GM18507 (cell line): ENCODE results near the gene FIZ1.

Experiments used
- DNase-seq: peaks from one replicate; pipeline ENCODE4 v3.0.0; 2011; ENCODE audit warnings: low read depth; ENCODE audit not compliant: insufficient read length; ENCODE audit errors: extremely low spot score
- FAIRE-seq: peaks from 2 replicates; lab custom pipeline; 2011; peaks lifted over from hg19 to GRCh38; lab: Jason Lieb, UNC

The FIZ1 gene

GRCh38 chr19:55637534-55637933 is 38.2 kb upstream of the FIZ1 start:
- DNase-seq (no peak), FAIRE-seq (no peak)

GRCh38 chr19:55636723-55637122 is 37.4 kb upstream of the FIZ1 start:
- FAIRE-seq: no peak
- no peak for DNase-seq

- DNase-seq: no peak
- no peak for FAIRE-seq
These were observed 36.6 kb upstream of the FIZ1 start for GRCh38 chr19:55635856-55636440.

- FAIRE-seq (no peak), DNase-seq (no peak)
These were observed 36.0 kb upstream of the FIZ1 start for GRCh38 chr19:55635334-55635717.

GRCh38 chr19:55633861-55634260 is 34.5 kb upstream of the FIZ1 start:
- FAIRE-seq (no peak), DNase-seq (no peak)

GRCh38 chr19:55632463-55632834 is 33.1 kb upstream of the FIZ1 start:
- DNase-seq (no peak), FAIRE-seq (peak; percentile 84)

GRCh38 chr19:55626350-55626749 is 27.0 kb upstream of the FIZ1 start:
- FAIRE-seq (peak; percentile 69), DNase-seq (no peak)

GRCh38 chr19:55625004-55625326 is 25.6 kb upstream of the FIZ1 start:
- no peak for FAIRE-seq
- no peak for DNase-seq

GRCh38 chr19:55624109-55625003 is 25.0 kb upstream of the FIZ1 start, which contains the start of gene ZNF784:
Gene ZNF784 (minus strand): TSS chr19:55624566. CDS start chr19:55624561, 5 bp downstream.
- DNase-seq (no peak), FAIRE-seq (peak; percentile 89)

GRCh38 chr19:55623561-55623960 is 24.2 kb upstream of the FIZ1 start:
- DNase-seq: no peak
- FAIRE-seq: no peak

GRCh38 chr19:55623130-55623529 is 23.8 kb upstream of the FIZ1 start:
- no peak for DNase-seq
- FAIRE-seq: no peak

- no peak for FAIRE-seq
- DNase-seq: no peak
These were observed 23.1 kb upstream of the FIZ1 start for GRCh38 chr19:55622242-55622969.

- no peak for DNase-seq
- FAIRE-seq: no peak
These were observed 22.4 kb upstream of the FIZ1 start for GRCh38 chr19:55621673-55622231.

- no peak for FAIRE-seq
These were observed 21.9 kb upstream of the FIZ1 start for GRCh38 chr19:55621205-55621672.

GRCh38 chr19:55620410-55621204 is 21.3 kb upstream of the FIZ1 start:
- no peak for DNase-seq
- no peak for FAIRE-seq

More at GRCh38 chr19:55621205-55621672, 21.9 kb upstream of the FIZ1 start:
- DNase-seq: no peak

- no peak for FAIRE-seq
- no peak for DNase-seq
These were observed 20.0 kb upstream of the FIZ1 start for GRCh38 chr19:55619286-55619685.

- FAIRE-seq (no peak), DNase-seq (no peak)
These were observed 19.1 kb upstream of the FIZ1 start for GRCh38 chr19:55618426-55618825.

GRCh38 chr19:55617426-55617825 is 18.1 kb upstream of the FIZ1 start:
- FAIRE-seq (no peak), DNase-seq (no peak)

GRCh38 chr19:55616395-55616875 is 17.1 kb upstream of the FIZ1 start:
- DNase-seq: no peak
- FAIRE-seq: no peak
